ENCODE results near the gene CEP128.

Gene CEP128

GRCh38 chr14:80653956-80654355, 287.6 kb downstream of the CEP128 start:
- Mint-ChIP-seq H3K27me3 (no peaks in the 10 kb centered on the region), H3K4me3 (no peak overlapping the region), H3K27ac (no peak overlapping the region), H3K4me1 (no peaks in the 10 kb centered on the region), H3K36me3 (peaks cover 11% of the 10 kb centered on the region), H3K9me3 (peaks cover 14% of the 10 kb centered on the region)

GRCh38 chr14:80645667-80646413, 295.7 kb downstream of the CEP128 start:
- Mint-ChIP-seq H3K4me3 (no peak overlapping the region), H3K27me3 (no peaks in the 10 kb centered on the region), H3K36me3 (peaks cover 5% of the 10 kb centered on the region), H3K9me3 (no peaks in the 10 kb centered on the region), H3K27ac (no peak overlapping the region), H3K4me1 (no peaks in the 10 kb centered on the region)

GRCh38 chr14:80644826-80645225, 296.7 kb downstream of the CEP128 start:
- Mint-ChIP-seq H3K4me3 (no peak overlapping the region), H3K4me1 (no peaks in the 10 kb centered on the region), H3K9me3 (no peaks in the 10 kb centered on the region), H3K36me3 (peaks cover 5% of the 10 kb centered on the region), H3K27ac (no peak overlapping the region), H3K27me3 (no peaks in the 10 kb centered on the region)

GRCh38 chr14:80638620-80639515, 302.7 kb downstream of the CEP128 start:
- no peaks in the 10 kb centered on the region for H3K4me1 Mint-ChIP-seq
- no peaks in the 10 kb centered on the region for H3K27me3 Mint-ChIP-seq
- no peak overlapping the region for H3K27ac Mint-ChIP-seq
- H3K4me3 Mint-ChIP-seq, result no peak overlapping the region
- no peaks in the 10 kb centered on the region for H3K9me3 Mint-ChIP-seq
- peaks cover 9% of the 10 kb centered on the region for H3K36me3 Mint-ChIP-seq

- Mint-ChIP-seq H3K36me3 (peaks cover 8% of the 10 kb centered on the region), H3K4me1 (no peaks in the 10 kb centered on the region), H3K27me3 (no peaks in the 10 kb centered on the region), H3K4me3 (no peak overlapping the region), H3K9me3 (no peaks in the 10 kb centered on the region), H3K27ac (no peak overlapping the region)
Measured at GRCh38 chr14:80637756-80638619, 303.6 kb downstream of the CEP128 start.

- Mint-ChIP-seq H3K4me3 (no peak overlapping the region), H3K27ac (no peak overlapping the region), H3K27me3 (no peaks in the 10 kb centered on the region), H3K9me3 (no peaks in the 10 kb centered on the region), H3K36me3 (peaks cover 4% of the 10 kb centered on the region), H3K4me1 (no peaks in the 10 kb centered on the region)
Measured at GRCh38 chr14:80636071-80636470, 305.5 kb downstream of the CEP128 start.

- H3K4me1 Mint-ChIP-seq, result no peaks in the 10 kb centered on the region
- no peaks in the 10 kb centered on the region for H3K9me3 Mint-ChIP-seq
- no peak overlapping the region for H3K4me3 Mint-ChIP-seq
- H3K27me3 Mint-ChIP-seq, result no peaks in the 10 kb centered on the region
- peaks cover 4% of the 10 kb centered on the region for H3K36me3 Mint-ChIP-seq
- H3K27ac Mint-ChIP-seq, result no peak overlapping the region
Measured at GRCh38 chr14:80634106-80634758, 307.3 kb downstream of the CEP128 start.

GRCh38 chr14:80629606-80630005, 311.9 kb downstream of the CEP128 start:
- no peaks in the 10 kb centered on the region for H3K36me3 Mint-ChIP-seq
- H3K9me3 Mint-ChIP-seq, result peaks cover 5% of the 10 kb centered on the region
- H3K4me1 Mint-ChIP-seq, result no peaks in the 10 kb centered on the region
- no peaks in the 10 kb centered on the region for H3K27me3 Mint-ChIP-seq
- H3K27ac Mint-ChIP-seq, result no peak overlapping the region
- no peak overlapping the region for H3K4me3 Mint-ChIP-seq

GRCh38 chr14:80628547-80628946, 313.0 kb downstream of the CEP128 start:
- Mint-ChIP-seq H3K4me1 (no peaks in the 10 kb centered on the region), H3K27me3 (no peaks in the 10 kb centered on the region), H3K4me3 (no peak overlapping the region), H3K27ac (no peak overlapping the region), H3K36me3 (peaks cover 3% of the 10 kb centered on the region), H3K9me3 (peaks cover 10% of the 10 kb centered on the region)

GRCh38 chr14:80627745-80628144, 313.8 kb downstream of the CEP128 start:
- Mint-ChIP-seq H3K4me3 (no peak overlapping the region), H3K27ac (no peak overlapping the region), H3K36me3 (peaks cover 3% of the 10 kb centered on the region), H3K4me1 (no peaks in the 10 kb centered on the region), H3K9me3 (peaks cover 10% of the 10 kb centered on the region), H3K27me3 (no peaks in the 10 kb centered on the region)

GRCh38 chr14:80624581-80624980, 317.0 kb downstream of the CEP128 start:
- no peak overlapping the region for H3K4me3 Mint-ChIP-seq
- H3K4me1 Mint-ChIP-seq, result no peaks in the 10 kb centered on the region
- peaks cover 5% of the 10 kb centered on the region for H3K36me3 Mint-ChIP-seq
- H3K27me3 Mint-ChIP-seq, result no peaks in the 10 kb centered on the region
- H3K9me3 Mint-ChIP-seq, result peaks cover 15% of the 10 kb centered on the region
- no peak overlapping the region for H3K27ac Mint-ChIP-seq

- H3K4me3 Mint-ChIP-seq, result no peak overlapping the region
- H3K27ac Mint-ChIP-seq, result no peak overlapping the region
- H3K36me3 Mint-ChIP-seq, result peaks cover 5% of the 10 kb centered on the region
- no peaks in the 10 kb centered on the region for H3K27me3 Mint-ChIP-seq
- no peaks in the 10 kb centered on the region for H3K4me1 Mint-ChIP-seq
- peaks cover 15% of the 10 kb centered on the region for H3K9me3 Mint-ChIP-seq
Measured at GRCh38 chr14:80621701-80622100, 319.8 kb downstream of the CEP128 start.

GRCh38 chr14:80620434-80620833, 321.1 kb downstream of the CEP128 start:
- H3K36me3 Mint-ChIP-seq, result peaks cover 5% of the 10 kb centered on the region

GRCh38 chr14:80618751-80619329, 322.7 kb downstream of the CEP128 start:
- peaks cover 6% of the 10 kb centered on the region for H3K9me3 Mint-ChIP-seq
- H3K27me3 Mint-ChIP-seq, result no peaks in the 10 kb centered on the region
- H3K4me3 Mint-ChIP-seq, result no peak overlapping the region
- peaks cover 6% of the 10 kb centered on the region for H3K36me3 Mint-ChIP-seq
- no peak overlapping the region for H3K27ac Mint-ChIP-seq
- H3K4me1 Mint-ChIP-seq, result no peaks in the 10 kb centered on the region

More at GRCh38 chr14:80620434-80620833, 321.1 kb downstream of the CEP128 start:
- H3K4me1 Mint-ChIP-seq, result no peaks in the 10 kb centered on the region
- peaks cover 10% of the 10 kb centered on the region for H3K9me3 Mint-ChIP-seq
- no peak overlapping the region for H3K4me3 Mint-ChIP-seq
- H3K27me3 Mint-ChIP-seq, result no peaks in the 10 kb centered on the region
- no peak overlapping the region for H3K27ac Mint-ChIP-seq

- no peaks in the 10 kb centered on the region for H3K4me1 Mint-ChIP-seq
Measured at GRCh38 chr14:80615831-80616230, 325.7 kb downstream of the CEP128 start.

More at GRCh38 chr14:80615831-80616230, 325.7 kb downstream of the CEP128 start:
- Mint-ChIP-seq H3K9me3 (peaks cover 5% of the 10 kb centered on the region), H3K27me3 (no peaks in the 10 kb centered on the region), H3K27ac (no peak overlapping the region), H3K36me3 (peaks cover 3% of the 10 kb centered on the region), H3K4me3 (no peak overlapping the region)
